Activated CD4-positive, alpha-beta T cell treated with anti-CD3 and anti-CD28 coated beads for 36 hours (primary cell): ENCODE data around the gene RALGPS1. TPM values are rescaled to one million over a fixed set of nuclear protein-coding genes. Genes with fewer than 3 reads are reported as not detected.

Source experiments
- ATAC-seq: fragments of 200-7000 bp; cut with Tn5 transposase; one replicate; pipeline ENCODE4 v1.10.0; 2021; ENCODE audit warnings: mild to moderate bottlenecking, moderate library complexity
- CTCF ChIA-PET: fragments of 350-600 bp; sonication (Branson Sonifier 250); formaldehyde crosslinking; loops from one replicate; lab custom pipeline; 2021; ENCODE audit warnings: antibody characterized with exemption; lab: Charles Lee
- POLR2A ChIA-PET: fragments of 350-600 bp; sonication (Branson Sonifier 250); formaldehyde crosslinking; loops from one replicate; lab custom pipeline; 2021; ENCODE audit warnings: antibody characterized with exemption, inconsistent platforms; lab: Charles Lee
- DNase-seq: peaks from one replicate; pipeline ENCODE4 v3.0.0-alpha.2; 2020
- H3K27ac Mint-ChIP-seq: one replicate; pipeline ENCODE4 v1.8.0; 2021; ENCODE audit warnings: mixed read lengths
- H3K27me3 Mint-ChIP-seq: one replicate; pipeline ENCODE4 v1.8.0; 2021; ENCODE audit warnings: mixed read lengths
- H3K36me3 Mint-ChIP-seq: one replicate; pipeline ENCODE4 v1.8.0; 2021; ENCODE audit warnings: low read depth, mixed read lengths
- H3K4me1 Mint-ChIP-seq: one replicate; pipeline ENCODE4 v1.8.0; 2021; ENCODE audit warnings: mixed read lengths
- H3K4me3 Mint-ChIP-seq: one replicate; pipeline ENCODE4 v1.8.0; 2021; ENCODE audit warnings: mild to moderate bottlenecking, moderate library complexity, mixed read lengths
- H3K9me3 Mint-ChIP-seq: one replicate; pipeline ENCODE4 v1.8.0; 2021; ENCODE audit warnings: low read depth, mixed read lengths
- intact Hi-C, 2 experiments: fragments of 100-400 bp; cut with DNase I in 1 of 2; cut with micrococcal nuclease in 1 of 2; formaldehyde crosslinking; loops; one replicate each; pipeline versions ENCODE4 v1.14.2 to v1.15.1; 2022 to 2024; cut with DNase I, micrococcal nuclease
- total RNA-seq, 2 experiments: library from RNA; stranded (reverse); gene quantifications; one replicate each; pipeline ENCODE4 v1.2.3, GENCODE V29; 2021

RALGPS1 gene
- total RNA-seq, 2 experiments from 2014 or later = 1.2 to 2.2 TPM

DNA sequence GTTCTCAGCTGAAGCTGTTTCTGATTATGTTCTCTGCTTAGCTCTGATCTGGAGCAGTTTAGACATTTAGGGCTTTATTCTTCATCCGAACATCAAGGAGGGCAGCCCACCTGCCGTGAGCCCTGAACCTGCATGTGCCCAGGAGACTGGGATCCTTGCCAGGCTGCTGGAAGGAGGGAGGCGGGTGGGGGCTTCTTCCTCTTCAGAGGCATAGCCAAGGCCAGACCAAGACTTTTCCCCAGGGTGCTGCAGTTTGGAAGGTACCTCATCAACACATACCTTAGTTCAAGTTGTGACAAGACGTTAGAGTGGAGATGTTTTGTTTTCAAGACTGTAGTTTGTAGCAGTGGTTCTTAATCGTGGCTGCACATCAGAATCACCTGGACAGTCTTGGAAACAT lies 64.9 kb downstream of the RALGPS1 start:
- H3K36me3 Mint-ChIP-seq = peaks cover 5% of the 10 kb centered on the region
- peaks cover 4% of the 10 kb centered on the region for H3K9me3 Mint-ChIP-seq
- CTCF ChIA-PET = interaction anchor here (1.5 kb wide), 1 partner anchor 39 kb away, joined by 5 read pairs; no protein-coding TSS in a partner anchor
- no peak overlapping the region for H3K27ac Mint-ChIP-seq
- H3K27me3 Mint-ChIP-seq = peaks cover 65% of the 10 kb centered on the region
- no peak overlapping the region for H3K4me3 Mint-ChIP-seq
- H3K4me1 Mint-ChIP-seq = peaks cover 4% of the 10 kb centered on the region
- DNase-seq (no peak), ATAC-seq (no peak)
- intact Hi-C loops = no loop called here
- POLR2A ChIA-PET = no interaction called here

DNA sequence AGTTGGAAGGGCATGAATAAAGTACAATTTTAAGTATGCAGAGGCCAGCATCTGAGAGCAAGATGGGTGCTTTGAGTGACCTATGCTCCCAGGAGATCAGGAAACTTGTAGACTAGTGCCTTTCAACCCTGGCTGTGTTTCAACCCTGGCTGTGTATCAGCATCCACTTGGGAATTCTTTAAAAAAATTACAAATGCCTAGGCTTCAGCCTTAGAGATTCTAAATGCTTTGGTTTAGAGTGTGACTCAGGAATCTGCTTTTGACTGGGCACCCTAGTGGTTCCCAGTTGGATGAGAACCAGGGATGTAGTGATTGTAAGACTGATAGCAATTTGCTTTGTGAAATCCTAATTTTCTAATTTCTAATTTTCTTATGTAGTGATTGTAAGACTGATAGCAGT lies 65.6 kb downstream of the RALGPS1 start:
- Mint-ChIP-seq H3K27ac (no peak overlapping the region), H3K9me3 (peaks cover 4% of the 10 kb centered on the region), H3K27me3 (peaks cover 72% of the 10 kb centered on the region), H3K4me3 (no peak overlapping the region), H3K36me3 (peaks cover 5% of the 10 kb centered on the region), H3K4me1 (peaks cover 12% of the 10 kb centered on the region)
- intact Hi-C loops = loop anchor here in 1 of 2 experiments (10.0 kb wide), 1 partner anchor 505 kb away; no protein-coding TSS in a partner anchor
- ChIA-PET POLR2A (no interaction called here), CTCF (no interaction called here)
- ATAC-seq = no peak
- DNase-seq = no peak

DNA sequence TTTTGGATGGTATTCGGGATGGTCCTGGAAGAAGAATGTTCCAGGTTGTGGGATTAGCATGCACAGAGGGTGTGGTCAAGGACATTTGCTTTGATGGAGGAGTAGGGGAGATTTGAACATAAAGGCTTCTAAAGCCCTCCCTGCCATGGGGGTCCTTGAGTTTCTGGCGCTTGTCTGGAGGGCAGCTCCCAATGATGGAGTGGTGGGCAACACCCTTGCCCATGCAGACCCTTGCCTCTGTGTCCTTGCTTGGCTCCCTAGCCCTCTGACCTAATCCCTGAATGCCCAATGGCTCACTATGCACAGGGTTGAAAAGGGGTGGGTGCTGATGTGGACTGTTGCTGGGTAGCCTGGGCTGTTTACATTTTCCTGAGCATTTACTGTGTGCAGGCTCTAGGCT lies 66.6 kb downstream of the RALGPS1 start:
- Mint-ChIP-seq H3K9me3 (peaks cover 4% of the 10 kb centered on the region), H3K27ac (no peak overlapping the region), H3K36me3 (peaks cover 5% of the 10 kb centered on the region), H3K4me3 (no peak overlapping the region), H3K27me3 (peaks cover 67% of the 10 kb centered on the region), H3K4me1 (peaks cover 19% of the 10 kb centered on the region)
- ChIA-PET POLR2A (no interaction called here), CTCF (no interaction called here)
- ATAC-seq = no peak
- intact Hi-C loops = loop anchor here in 1 of 2 experiments (10.0 kb wide), 1 partner anchor 506 kb away; no protein-coding TSS in a partner anchor
- no peak for DNase-seq

DNA sequence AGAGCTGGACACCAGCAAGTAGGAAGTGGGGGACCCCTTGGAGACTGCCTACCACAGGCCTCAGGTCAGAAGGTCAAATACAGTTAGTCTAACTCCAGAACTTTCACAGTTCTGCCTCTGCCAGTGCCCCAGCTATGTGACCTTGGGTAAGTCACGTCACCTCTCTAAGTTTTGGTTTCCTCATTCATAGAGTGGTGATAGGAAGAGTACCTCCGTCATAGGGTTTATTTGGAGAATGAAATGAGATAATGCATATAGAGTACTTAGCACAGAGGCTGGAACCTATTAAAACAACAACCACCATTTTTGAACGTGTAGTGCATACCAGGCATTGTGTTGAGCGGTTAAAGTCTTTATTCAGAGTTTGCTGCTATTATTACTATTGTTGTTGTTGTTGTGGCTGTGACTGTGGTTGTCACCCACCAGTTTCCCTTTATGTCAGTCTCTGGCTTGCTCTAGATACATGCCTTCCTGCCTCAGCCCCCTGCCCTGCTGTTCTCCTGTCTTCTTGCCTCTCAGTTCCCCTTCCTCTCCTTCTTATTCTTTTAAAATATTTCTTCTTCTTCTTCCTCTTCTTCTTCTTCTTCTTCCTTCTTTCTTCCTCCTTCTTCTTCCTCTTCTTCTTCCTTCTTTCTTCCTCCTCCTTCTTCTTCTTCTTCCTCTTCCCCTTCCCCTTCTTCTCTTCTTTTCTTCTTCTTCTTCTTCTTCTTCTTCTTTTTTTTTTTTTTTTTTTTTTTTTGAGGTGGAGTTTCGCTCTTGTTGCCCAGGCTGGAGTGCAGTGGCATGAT lies 67.8 kb downstream of the RALGPS1 start:
- H3K4me1 Mint-ChIP-seq = peaks cover 31% of the 10 kb centered on the region
- peaks cover 68% of the 10 kb centered on the region for H3K27me3 Mint-ChIP-seq
- no peak for ATAC-seq
- intact Hi-C loops = loop anchor here in 1 of 2 experiments (10.0 kb wide), 1 partner anchor 508 kb away; no protein-coding TSS in a partner anchor
- peaks cover 5% of the 10 kb centered on the region for H3K36me3 Mint-ChIP-seq
- no peak for DNase-seq
- no peak overlapping the region for H3K27ac Mint-ChIP-seq
- ChIA-PET CTCF (no interaction called here), POLR2A (no interaction called here)
- peaks cover 4% of the 10 kb centered on the region for H3K9me3 Mint-ChIP-seq
- H3K4me3 Mint-ChIP-seq = no peak overlapping the region

DNA sequence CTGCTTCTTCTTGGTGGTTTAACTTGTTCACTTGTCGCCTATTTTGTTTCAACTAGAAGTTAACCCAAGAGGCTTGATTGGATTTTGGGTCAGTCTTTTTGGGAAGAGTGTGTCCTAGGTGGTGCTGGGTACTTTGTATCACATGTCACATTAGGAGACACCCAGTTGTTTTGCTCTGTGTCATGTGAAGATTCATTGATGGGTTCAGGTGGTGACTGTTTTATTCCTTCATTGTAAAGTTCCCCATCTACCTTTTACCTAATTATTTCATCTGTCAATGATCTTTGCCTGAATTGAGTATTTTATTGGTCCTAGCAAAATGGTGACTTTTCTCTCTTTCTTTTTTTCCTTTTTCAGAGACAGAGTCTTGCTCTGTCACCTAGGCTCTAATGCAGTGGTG lies 69.2 kb downstream of the RALGPS1 start:
- Mint-ChIP-seq H3K27me3 (peaks cover 70% of the 10 kb centered on the region), H3K36me3 (peaks cover 5% of the 10 kb centered on the region), H3K4me3 (no peak overlapping the region), H3K4me1 (peaks cover 44% of the 10 kb centered on the region), H3K9me3 (peaks cover 4% of the 10 kb centered on the region), H3K27ac (no peak overlapping the region)
- intact Hi-C loops = loop anchor here in 1 of 2 experiments (10.0 kb wide), 1 partner anchor 509 kb away; no protein-coding TSS in a partner anchor
- ChIA-PET CTCF (interaction anchor here (1.2 kb wide), 1 partner anchor 231 kb away, joined by 3 read pairs; no protein-coding TSS in a partner anchor), POLR2A (interaction anchor here (0.6 kb wide), 1 partner anchor 74 kb away, joined by 3 read pairs; no protein-coding TSS in a partner anchor)
- no peak for DNase-seq
- no peak for ATAC-seq

DNA sequence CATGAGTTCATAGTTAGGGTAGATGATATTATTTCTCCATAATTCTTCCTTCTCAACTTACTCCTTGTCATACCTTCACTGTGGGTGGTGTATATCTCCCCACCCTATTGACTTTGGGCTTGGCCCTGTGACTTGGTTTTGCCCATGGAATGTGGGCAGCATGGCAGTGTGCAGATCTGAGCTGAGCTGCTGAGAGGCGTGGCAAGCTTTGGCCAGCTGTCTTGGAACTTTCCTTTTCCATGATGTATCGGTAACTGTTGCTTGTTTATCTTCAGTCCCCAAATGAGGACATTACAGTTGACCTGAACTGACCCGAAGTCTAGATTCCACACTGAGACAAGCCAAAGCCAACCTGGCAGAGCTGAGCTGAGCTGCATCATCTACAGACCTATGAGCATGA lies 70.4 kb downstream of the RALGPS1 start:
- peaks cover 69% of the 10 kb centered on the region for H3K27me3 Mint-ChIP-seq
- POLR2A ChIA-PET = interaction anchor here (1.2 kb wide), 1 partner anchor 21 kb away, joined by 3 read pairs; no protein-coding TSS in a partner anchor
- no peak overlapping the region for H3K4me3 Mint-ChIP-seq
- H3K27ac Mint-ChIP-seq = no peak overlapping the region
- H3K36me3 Mint-ChIP-seq = peaks cover 5% of the 10 kb centered on the region
- DNase-seq (no peak), ATAC-seq (no peak)
- CTCF ChIA-PET = no interaction called here
- peaks cover 45% of the 10 kb centered on the region for H3K4me1 Mint-ChIP-seq
- H3K9me3 Mint-ChIP-seq = peaks cover 4% of the 10 kb centered on the region
- intact Hi-C loops = loop anchor here (5.0 to 10.0 kb wide), 3 partner anchors 62 to 510 kb away; no protein-coding TSS in a partner anchor

DNA sequence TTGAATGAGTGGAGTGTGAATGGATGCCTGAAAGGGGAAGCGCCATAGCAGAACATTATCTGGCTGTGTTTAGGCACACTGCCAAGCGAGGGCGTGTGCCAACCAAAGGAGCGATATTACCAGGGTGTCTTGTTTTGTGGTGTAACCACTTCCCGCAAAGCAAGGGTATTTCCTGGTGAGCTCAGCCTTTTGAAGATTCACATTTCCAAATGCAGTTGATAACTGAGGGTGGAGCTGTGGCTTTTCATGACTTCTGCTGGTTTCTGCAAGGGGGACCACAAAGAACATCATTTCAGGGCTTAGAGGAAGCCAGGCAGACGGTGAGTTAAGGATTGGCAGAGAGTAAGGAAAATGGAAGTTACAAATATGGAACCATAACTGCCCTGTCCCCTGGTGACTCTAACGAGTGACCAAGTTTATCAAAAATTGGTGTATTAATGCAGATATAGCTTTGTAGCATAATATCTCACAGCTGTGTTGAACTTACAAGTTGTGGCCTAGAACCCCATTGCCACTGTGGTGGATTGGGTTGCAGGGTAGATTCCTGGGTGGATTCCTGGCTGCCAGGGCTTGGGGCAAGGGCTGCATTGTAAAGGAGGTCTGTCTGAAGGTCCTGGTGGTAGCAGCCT lies 71.4 kb downstream of the RALGPS1 start:
- peaks cover 45% of the 10 kb centered on the region for H3K4me1 Mint-ChIP-seq
- ChIA-PET POLR2A (interaction anchor here (0.7 to 1.9 kb wide), 3 partner anchors 11 to 19 kb away, joined by 3 to 17 read pairs (median 5); no protein-coding TSS in a partner anchor), CTCF (interaction anchor here (1.2 to 1.7 kb wide), 2 partner anchors 19 to 213 kb away, joined by 8 to 10 read pairs; no protein-coding TSS in a partner anchor)
- H3K9me3 Mint-ChIP-seq = peaks cover 4% of the 10 kb centered on the region
- H3K27me3 Mint-ChIP-seq = peaks cover 76% of the 10 kb centered on the region
- no peak overlapping the region for H3K27ac Mint-ChIP-seq
- ATAC-seq (peak; percentile 83), DNase-seq (peak; percentile 90)
- H3K36me3 Mint-ChIP-seq = peaks cover 5% of the 10 kb centered on the region
- H3K4me3 Mint-ChIP-seq = peak overlapping the region; percentile 13
- intact Hi-C loops = loop anchor here (1.0 to 10.0 kb wide), 8 partner anchors 19 to 511 kb away; no protein-coding TSS in a partner anchor

DNA sequence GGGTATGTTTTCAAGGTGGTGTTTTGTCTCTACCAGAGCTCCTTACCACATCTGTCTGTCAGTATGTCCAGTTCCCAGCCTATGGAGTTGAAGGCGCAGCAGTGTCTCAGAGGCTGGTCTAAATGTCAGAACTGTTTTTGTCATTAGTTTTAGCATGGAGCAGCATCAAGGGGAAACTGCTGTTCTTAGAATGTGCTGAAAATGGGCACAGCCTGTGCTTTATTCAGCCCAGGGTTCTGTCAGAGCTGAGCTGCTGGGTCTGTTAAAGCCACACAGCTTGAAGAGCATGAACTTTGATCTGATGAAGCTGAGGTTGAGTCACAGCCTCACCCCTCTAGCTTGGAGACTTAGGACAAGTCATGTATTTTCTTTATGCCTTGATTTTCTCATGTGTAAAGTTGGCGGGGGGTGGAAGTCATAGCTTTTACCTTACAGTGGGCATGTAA lies 71.9 kb downstream of the RALGPS1 start:
- peaks cover 45% of the 10 kb centered on the region for H3K4me1 Mint-ChIP-seq
- peaks cover 4% of the 10 kb centered on the region for H3K36me3 Mint-ChIP-seq
- no peak overlapping the region for H3K4me3 Mint-ChIP-seq
- peaks cover 77% of the 10 kb centered on the region for H3K27me3 Mint-ChIP-seq
- ChIA-PET POLR2A (interaction anchor here (0.8 to 1.9 kb wide), 2 partner anchors 13 to 19 kb away, joined by 3 to 17 read pairs; no protein-coding TSS in a partner anchor), CTCF (interaction anchor here (1.2 to 1.7 kb wide), 3 partner anchors 12 to 212 kb away, joined by 3 to 10 read pairs (median 8); no protein-coding TSS in a partner anchor)
- intact Hi-C loops = loop anchor here (1.0 to 10.0 kb wide), 8 partner anchors 19 to 512 kb away; no protein-coding TSS in a partner anchor
- peak; percentile 76 for ATAC-seq
- DNase-seq = peak; percentile 47
- peak overlapping the region; percentile 32 for H3K27ac Mint-ChIP-seq
- peaks cover 4% of the 10 kb centered on the region for H3K9me3 Mint-ChIP-seq

DNA sequence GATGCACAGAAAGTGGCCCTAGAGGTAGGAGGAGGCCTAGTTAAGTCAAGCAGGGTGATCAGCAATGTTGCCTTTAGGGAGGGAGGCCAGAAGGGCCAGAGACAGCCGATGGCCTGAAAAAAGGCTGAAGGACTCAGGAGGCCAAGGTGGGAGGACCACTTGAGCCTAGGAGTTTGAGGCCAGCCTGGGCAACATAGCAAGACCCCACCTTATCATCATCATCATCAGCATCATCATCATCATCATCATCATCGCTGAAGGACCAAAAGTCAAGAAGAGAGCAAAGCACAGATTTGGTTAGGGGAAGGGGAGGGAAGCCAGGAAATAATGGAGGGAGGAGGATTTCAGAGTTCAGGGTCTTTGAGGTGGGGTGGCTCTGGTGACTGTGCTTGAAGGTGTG lies 74.3 kb downstream of the RALGPS1 start:
- H3K9me3 Mint-ChIP-seq = peaks cover 6% of the 10 kb centered on the region
- POLR2A ChIA-PET = no interaction called here
- DNase-seq (no peak), ATAC-seq (no peak)
- H3K36me3 Mint-ChIP-seq = peaks cover 7% of the 10 kb centered on the region
- H3K27me3 Mint-ChIP-seq = peaks cover 79% of the 10 kb centered on the region
- no peak overlapping the region for H3K4me3 Mint-ChIP-seq
- H3K4me1 Mint-ChIP-seq = peaks cover 43% of the 10 kb centered on the region
- intact Hi-C loops = loop anchor here (5.0 to 10.0 kb wide), 3 partner anchors 58 to 514 kb away; no protein-coding TSS in a partner anchor
- no peak overlapping the region for H3K27ac Mint-ChIP-seq
- CTCF ChIA-PET = no interaction called here

DNA sequence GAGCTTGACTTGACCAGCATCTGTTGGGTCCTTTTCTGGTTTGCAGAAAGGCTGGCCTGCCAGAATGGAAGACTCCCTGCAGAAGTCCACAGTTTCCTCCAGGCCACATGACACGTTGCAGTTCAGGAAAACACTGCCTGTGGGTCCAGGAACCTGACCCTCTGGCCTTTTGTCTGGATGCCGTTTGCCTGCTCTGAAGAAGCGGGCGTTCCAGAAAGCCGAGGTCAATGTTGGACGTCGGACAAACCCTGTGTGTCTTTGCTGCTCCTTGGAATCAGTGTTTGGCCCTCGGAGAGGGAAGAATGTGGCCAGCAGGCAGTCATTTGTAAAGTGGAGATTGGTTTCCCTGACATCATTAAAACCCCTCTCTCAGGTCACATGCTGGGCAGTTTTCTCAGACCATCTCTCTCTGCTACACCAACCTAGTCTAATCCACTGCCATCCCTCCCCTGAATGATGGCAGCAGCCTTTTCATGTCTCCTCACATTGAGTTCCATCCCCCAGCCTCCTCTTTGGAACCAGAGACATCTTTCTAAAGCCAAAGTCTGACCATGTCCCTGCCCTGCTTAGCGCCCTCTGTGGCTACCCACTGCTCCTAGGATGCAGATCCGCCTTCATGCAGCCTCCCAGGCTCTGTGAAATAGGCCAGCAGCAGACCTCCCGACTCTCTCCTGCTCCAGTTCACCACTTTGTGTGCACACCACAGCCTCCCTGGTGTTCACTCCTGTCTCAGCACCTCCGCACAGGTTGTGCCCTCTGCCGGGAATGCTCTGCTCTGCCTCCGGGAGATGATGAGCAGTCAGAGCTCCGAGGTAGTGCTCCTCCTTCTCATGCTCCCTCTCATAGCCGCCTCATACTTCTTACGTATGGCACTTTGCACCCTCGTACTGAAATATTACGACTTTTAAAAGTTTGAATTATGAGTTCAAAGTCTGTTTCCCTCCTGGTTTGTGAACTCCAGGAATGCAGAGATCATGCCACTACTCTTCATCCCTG lies 75.6 kb downstream of the RALGPS1 start:
- no peak for ATAC-seq
- intact Hi-C loops = loop anchor here (5.0 to 10.0 kb wide), 3 partner anchors 57 to 515 kb away; no protein-coding TSS in a partner anchor
- DNase-seq = no peak
- POLR2A ChIA-PET = no interaction called here
- Mint-ChIP-seq H3K27me3 (peaks cover 73% of the 10 kb centered on the region), H3K4me3 (no peak overlapping the region), H3K36me3 (peaks cover 7% of the 10 kb centered on the region), H3K4me1 (peaks cover 34% of the 10 kb centered on the region), H3K27ac (no peak overlapping the region), H3K9me3 (peaks cover 6% of the 10 kb centered on the region)
- CTCF ChIA-PET = no interaction called here
